Measurements from ENCODE around the gene ZNF786.

The ZNF786 gene

DNA sequence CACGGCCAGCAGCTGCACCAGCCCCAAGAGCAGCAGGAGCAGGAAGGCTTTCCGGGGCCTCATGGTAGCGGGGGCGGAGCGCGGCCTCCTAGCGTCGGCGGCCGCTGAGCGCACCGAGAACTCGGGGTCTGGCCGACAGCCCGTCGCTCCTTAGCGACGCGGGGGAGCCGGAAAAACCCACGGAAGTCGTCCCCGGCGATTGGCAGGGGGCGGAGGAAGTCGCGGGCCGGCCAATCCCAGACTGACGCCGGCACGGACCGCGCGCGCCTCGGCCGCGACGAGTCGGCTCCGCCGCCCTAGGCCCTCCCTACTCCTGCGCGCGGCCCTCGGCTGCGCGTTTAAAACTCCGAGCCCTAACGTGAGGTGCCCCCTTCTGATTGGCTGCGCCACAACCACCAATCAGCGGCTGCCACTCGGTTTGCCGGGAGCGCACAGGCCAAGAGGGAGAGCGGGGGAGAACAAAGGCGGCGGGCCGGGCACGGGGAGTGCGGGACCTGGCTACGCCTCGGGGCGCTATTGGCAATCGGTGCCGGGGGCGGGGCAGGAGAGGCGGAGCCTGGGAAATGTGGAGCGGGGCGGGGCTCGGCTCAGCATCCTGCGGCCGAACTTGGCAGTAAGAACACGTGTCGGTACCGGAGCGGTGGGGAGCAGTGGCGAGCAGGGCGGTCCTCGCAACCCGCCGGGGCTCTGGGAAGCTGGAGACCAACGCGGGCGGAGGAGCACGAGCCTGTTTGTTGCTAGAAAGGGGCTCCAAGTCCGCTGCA is 62.0 kb downstream of the ZNF786 start, which contains the start of gene PDIA4:
Gene PDIA4 (minus strand): TSS at position 160 of the 764 bp plus-strand sequence. CDS start 97 bp downstream, at position 63.
- DNase-seq, result peak; percentile 97

DNA sequence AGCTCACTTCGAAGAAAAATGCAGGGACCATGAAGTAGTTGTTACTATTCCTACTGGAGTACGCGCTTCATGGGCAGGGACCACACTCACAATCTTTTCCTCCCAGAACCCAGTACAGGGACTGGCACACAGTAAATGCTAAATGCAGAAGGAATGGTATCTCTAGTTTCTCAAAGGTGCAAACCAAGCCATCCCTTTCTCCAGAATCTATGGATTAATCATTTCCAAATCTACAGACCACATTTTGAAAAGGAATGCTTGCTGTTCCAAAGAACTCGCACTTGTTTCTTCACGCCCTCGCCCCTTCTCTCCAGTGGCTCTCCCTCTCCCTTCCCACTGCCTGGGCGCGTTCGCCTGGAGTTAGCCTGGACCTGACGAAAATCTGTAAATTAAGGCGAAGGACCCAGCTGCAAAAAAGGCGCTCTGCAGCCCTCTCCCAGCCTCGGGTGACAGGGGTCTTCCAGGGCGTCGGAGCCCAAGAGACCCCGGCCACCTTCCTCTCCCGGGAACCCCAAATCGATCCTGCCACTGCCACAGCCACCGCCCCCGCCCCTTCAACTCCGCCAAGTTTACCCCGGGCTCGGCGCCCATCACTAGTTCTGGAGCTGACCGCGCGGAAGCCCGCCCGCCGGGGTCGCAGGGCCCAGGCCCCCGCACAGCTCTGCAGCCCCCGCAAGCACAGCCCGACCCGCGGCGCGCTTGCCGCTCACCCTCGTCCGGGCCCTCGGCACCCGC is 62.7 kb downstream of the ZNF786 start:
- DNase-seq, result no peak

DNA sequence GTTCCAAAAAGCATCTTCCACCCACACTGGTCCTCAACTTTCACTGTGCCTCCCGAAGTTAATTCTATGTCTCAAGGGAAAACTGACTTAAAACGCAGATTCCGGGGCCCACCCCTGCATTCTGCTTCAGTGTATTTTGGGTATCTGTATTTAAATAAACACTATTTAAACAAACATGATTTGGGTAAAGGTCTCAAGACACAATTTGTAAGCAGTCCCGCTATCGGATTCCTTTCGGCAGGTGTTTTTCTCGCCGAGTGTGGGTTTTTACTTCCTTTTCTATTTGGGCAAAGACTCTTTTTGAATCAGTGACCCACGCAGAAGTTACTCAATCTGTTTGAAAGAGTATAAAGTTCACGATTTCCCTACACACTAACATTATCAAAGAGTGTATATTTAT is 63.5 kb downstream of the ZNF786 start:
- DNase-seq, result no peak

DNA sequence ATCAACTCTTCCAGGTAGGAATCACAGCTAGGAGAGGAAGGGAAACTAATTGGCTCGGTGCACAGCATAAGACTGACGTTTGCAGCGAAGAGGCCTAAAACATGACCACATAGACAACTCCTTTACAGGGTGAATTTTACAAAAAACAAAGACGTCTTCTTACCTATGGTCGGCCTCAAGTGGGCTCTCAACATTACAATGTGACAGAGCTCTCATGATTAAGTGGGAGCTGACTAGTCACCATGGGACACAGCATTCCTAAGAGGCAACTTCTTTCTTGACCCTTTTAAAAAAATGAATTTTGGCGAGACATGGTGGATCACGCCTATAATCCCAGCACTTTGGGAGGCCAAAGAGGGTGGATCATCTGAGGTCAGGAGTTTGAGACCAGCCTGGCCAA is 66.9 kb downstream of the ZNF786 start:
- no peak for DNase-seq

DNA sequence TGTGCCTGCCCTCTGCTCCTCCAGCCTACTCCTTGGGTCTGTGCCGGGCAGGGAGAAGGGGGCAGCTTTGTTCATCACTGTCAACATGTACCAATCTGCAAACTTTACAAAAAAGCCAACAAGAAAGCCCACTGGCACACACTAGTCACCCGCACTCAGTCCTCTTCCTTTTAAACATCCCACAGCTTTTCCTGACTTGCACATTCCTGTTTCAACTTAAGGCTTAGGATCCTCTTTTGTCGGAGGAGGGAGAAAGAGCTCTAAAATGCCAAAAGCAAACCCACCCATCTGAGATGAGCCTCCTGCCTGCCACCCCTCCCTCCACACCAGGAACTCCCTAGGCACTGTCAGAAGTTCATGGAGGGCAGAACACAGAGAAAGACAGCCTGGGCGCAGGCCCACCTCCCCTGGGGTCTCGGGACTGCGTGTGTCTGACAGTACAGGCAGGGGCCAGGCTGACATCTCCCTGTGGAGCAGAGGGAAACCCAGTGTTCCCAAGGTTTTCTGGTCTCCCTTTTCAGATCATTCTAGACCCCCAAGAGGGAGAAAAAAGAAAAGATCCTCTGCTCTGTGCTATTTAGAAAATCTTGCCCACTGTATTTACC is 67.7 kb downstream of the ZNF786 start:
- DNase-seq, result no peak

DNA sequence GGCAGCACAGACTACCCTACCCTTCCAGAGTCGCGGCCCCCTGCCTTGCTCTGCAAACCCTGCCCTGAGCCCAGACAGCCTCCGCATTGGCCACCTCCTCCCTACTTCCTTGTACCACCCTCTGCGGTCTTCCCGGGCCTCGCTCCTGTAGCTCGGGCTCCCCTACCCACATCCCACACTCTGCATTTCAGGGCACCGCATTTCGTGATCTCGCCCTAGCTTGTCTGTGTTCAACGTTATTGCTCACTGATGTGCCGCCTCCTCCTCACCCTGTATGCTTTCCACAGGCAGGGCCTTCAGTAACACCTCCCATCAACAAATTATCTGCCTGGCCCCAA is 68.8 kb downstream of the ZNF786 start:
- no peak for DNase-seq

DNA sequence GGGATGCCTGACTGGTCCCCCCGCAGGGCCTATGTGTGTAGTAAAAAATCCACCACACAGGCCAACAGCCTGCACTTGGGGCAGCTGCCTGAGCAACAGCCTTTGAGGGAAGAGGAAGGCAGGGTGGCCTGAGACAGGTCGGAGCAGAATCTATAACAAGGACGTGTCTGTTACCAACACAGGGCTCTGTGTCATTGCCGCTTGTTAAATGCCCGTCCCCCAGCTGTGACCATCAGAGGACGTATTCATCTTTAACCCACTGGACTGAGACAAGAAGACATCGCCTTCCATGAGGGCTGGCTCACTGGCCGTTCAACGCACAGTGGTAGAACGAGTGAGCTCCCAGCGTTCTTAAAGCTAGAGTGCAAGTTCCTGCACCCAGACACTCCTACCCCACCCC is 70.0 kb downstream of the ZNF786 start:
- no peak for DNase-seq
